Neural progenitor cell (in vitro differentiated cells): ENCODE data around the gene COG8. TPM values are rescaled to one million over a fixed set of nuclear protein-coding genes. Genes with fewer than 3 reads are reported as not detected.

ENCODE experiments used
- DNase-seq: peaks from one replicate; pipeline ENCODE4 v3.0.0-alpha.2; 2016; ENCODE audit warnings: low spot score
- H2AFZ ChIP-seq: fragments of 200-600 bp; sonication (generic); replicated peaks from 2 replicates; pipeline ENCODE4 v1.6.1; 2016; ENCODE audit warnings: antibody characterized with exemption
- H3F3A ChIP-seq: fragments of 200-600 bp; sonication (generic); 2 replicates; pipeline ENCODE4 v1.6.1; 2016; ENCODE audit warnings: antibody characterized with exemption, low read depth
- H3K27ac ChIP-seq: fragments of 200-600 bp; sonication (generic); 2 replicates; pipeline ENCODE4 v1.5.1; 2016; ENCODE audit warnings: mild to moderate bottlenecking
- H3K27me3 ChIP-seq: fragments of 200-600 bp; sonication (generic); 2 replicates; pipeline ENCODE4 v1.6.1; 2016; ENCODE audit warnings: mild to moderate bottlenecking, moderate library complexity
- H3K36me3 ChIP-seq: fragments of 200-600 bp; sonication (generic); 2 replicates; pipeline ENCODE4 v1.5.1; 2016
- H3K4me1 ChIP-seq: fragments of 200-600 bp; sonication (generic); 2 replicates; pipeline ENCODE4 v1.6.1; 2016; ENCODE audit warnings: mixed run types
- H3K4me2 ChIP-seq: fragments of 200-600 bp; sonication (generic); 2 replicates; pipeline ENCODE4 v1.6.1; 2016
- H3K4me3 ChIP-seq: fragments of 200-600 bp; sonication (generic); 2 replicates; pipeline ENCODE4 v1.5.1; 2016
- H3K79me2 ChIP-seq: fragments of 200-600 bp; sonication (generic); 2 replicates; pipeline ENCODE4 v1.6.1; 2016; ENCODE audit warnings: low read depth
- H3K9ac ChIP-seq: fragments of 200-600 bp; sonication (generic); 2 replicates; pipeline ENCODE4 v1.6.1; 2016
- H3K9me3 ChIP-seq: fragments of 200-600 bp; sonication (generic); 2 replicates; pipeline ENCODE4 v1.5.1; 2016; ENCODE audit warnings: low read depth
- H4K20me1 ChIP-seq: fragments of 200-600 bp; sonication (generic); 2 replicates; pipeline ENCODE4 v1.6.1; 2016; ENCODE audit warnings: low read depth
- H3K27ac Mint-ChIP-seq: 3 replicates; pipeline ENCODE4 v1.8.0; 2021; ENCODE audit warnings: mixed read lengths
- H3K27me3 Mint-ChIP-seq: 2 replicates; pipeline ENCODE4 v1.8.0; 2022; ENCODE audit warnings: low read depth, mild to moderate bottlenecking, inconsistent platforms, moderate library complexity, mixed read lengths; ENCODE audit not compliant: insufficient read depth
- H3K36me3 Mint-ChIP-seq: 3 replicates; pipeline ENCODE4 v1.8.0; 2021; ENCODE audit warnings: mixed read lengths
- H3K4me1 Mint-ChIP-seq: 3 replicates; pipeline ENCODE4 v1.8.0; 2021; ENCODE audit warnings: mixed read lengths
- H3K4me3 Mint-ChIP-seq: 3 replicates; pipeline ENCODE4 v1.8.0; 2021; ENCODE audit warnings: mild to moderate bottlenecking, moderate library complexity, mixed read lengths
- H3K9me3 Mint-ChIP-seq: 3 replicates; pipeline ENCODE4 v1.8.0; 2020; ENCODE audit warnings: mixed read lengths
- CTCF ChIP-seq: fragments of 200-600 bp; sonication (generic); IDR thresholded peaks from 2 replicates; pipeline ENCODE4 v1.5.1; 2017; ENCODE audit warnings: antibody characterized with exemption, mild to moderate bottlenecking
- EZH2 ChIP-seq: fragments of 200-600 bp; sonication (generic); IDR thresholded peaks from 2 replicates; pipeline ENCODE4 v1.6.1; 2017; ENCODE audit warnings: antibody characterized with exemption, mild to moderate bottlenecking, moderate library complexity
- EZH2phosphoT487 ChIP-seq: fragments of 200-600 bp; sonication (generic); IDR thresholded peaks from 2 replicates; pipeline ENCODE4 v1.6.1; 2017; ENCODE audit warnings: antibody characterized with exemption
- total RNA-seq: library from RNA; depleted of rRNA; stranded (reverse); fragments of >200 nt; gene quantifications from 2 replicates; pipeline ENCODE4 v1.2.3, GENCODE V29; 2015; ENCODE audit warnings: low replicate concordance

The COG8 gene
- total RNA-seq, 1 donor from 2014 or later = 30.3 TPM

- no peak overlapping the region for H3K4me2 ChIP-seq
- peaks cover 36% of the 10 kb centered on the region for H3K79me2 ChIP-seq
- H3K9me3 ChIP-seq = no peaks in the 10 kb centered on the region
- H3K4me3 ChIP-seq = no peak overlapping the region
- H3K27ac Mint-ChIP-seq = no peak overlapping the region
- peaks cover 33% of the 10 kb centered on the region for H3K36me3 Mint-ChIP-seq
- no peaks in the 10 kb centered on the region for H3K4me1 ChIP-seq
- peaks cover under 1% of the 10 kb centered on the region for H3K4me1 Mint-ChIP-seq
- TF ChIP-seq EZH2phosphoT487 (no peak), CTCF (no peak), EZH2 (no peak)
- no peaks in the 10 kb centered on the region for H3K36me3 ChIP-seq
- no peak overlapping the region for H2AFZ ChIP-seq
- peaks cover 3% of the 10 kb centered on the region for H3K27me3 Mint-ChIP-seq
- H3K9ac ChIP-seq = no peak overlapping the region
- DNase-seq = no peak
- no peaks in the 10 kb centered on the region for H3K9me3 Mint-ChIP-seq
- peaks cover 3% of the 10 kb centered on the region for H3F3A ChIP-seq
- peaks cover 35% of the 10 kb centered on the region for H4K20me1 ChIP-seq
- no peak overlapping the region for H3K4me3 Mint-ChIP-seq
- H3K27me3 ChIP-seq = no peaks in the 10 kb centered on the region
- H3K27ac ChIP-seq = no peak overlapping the region
Observed at GRCh38 chr16:69318177-69318910, 21.0 kb downstream of the COG8 start.

DNA sequence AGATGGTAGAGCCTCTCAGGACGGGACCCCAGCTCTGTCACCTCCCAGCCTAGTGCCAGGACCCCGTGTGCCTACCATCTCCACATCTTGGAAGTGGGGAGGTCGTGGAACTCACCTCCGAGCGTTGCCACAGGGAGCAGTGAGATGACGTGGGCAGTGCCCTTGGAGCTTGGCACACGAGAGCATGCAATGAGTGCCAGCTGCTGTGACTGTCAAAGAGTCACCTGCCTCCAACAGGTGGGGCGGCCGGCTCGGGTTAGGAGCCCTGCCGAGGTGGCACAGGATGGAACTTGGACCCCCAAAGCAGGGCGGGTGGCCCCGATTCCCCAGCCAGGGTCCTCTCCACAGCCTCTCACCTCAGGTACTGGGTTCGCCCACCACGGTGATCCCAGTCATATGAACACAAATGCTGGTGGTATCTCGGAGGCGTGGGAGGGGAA is 22.7 kb downstream of the COG8 start:
- H3K9me3 Mint-ChIP-seq = no peaks in the 10 kb centered on the region
- Histone ChIP-seq H4K20me1 (peaks cover 28% of the 10 kb centered on the region), H3K79me2 (peaks cover 40% of the 10 kb centered on the region), H3K4me1 (no peaks in the 10 kb centered on the region), H3K27me3 (no peaks in the 10 kb centered on the region), H3K9ac (no peak overlapping the region), H3F3A (peaks cover 3% of the 10 kb centered on the region), H2AFZ (no peak overlapping the region), H3K4me3 (no peak overlapping the region), H3K36me3 (no peaks in the 10 kb centered on the region), H3K27ac (no peak overlapping the region), H3K4me2 (no peak overlapping the region), H3K9me3 (no peaks in the 10 kb centered on the region)
- DNase-seq = no peak
- H3K4me1 Mint-ChIP-seq = peaks cover 9% of the 10 kb centered on the region
- H3K4me3 Mint-ChIP-seq = no peak overlapping the region
- no peak overlapping the region for H3K27ac Mint-ChIP-seq
- H3K27me3 Mint-ChIP-seq = peaks cover 3% of the 10 kb centered on the region
- peaks cover 26% of the 10 kb centered on the region for H3K36me3 Mint-ChIP-seq
- TF ChIP-seq EZH2 (no peak), EZH2phosphoT487 (no peak), CTCF (no peak)

- peaks cover 24% of the 10 kb centered on the region for H4K20me1 ChIP-seq
- H3K79me2 ChIP-seq = peaks cover 41% of the 10 kb centered on the region
- no peak overlapping the region for H2AFZ ChIP-seq
- peaks cover 2% of the 10 kb centered on the region for H3F3A ChIP-seq
- Mint-ChIP-seq H3K4me3 (no peak overlapping the region), H3K4me1 (peaks cover 11% of the 10 kb centered on the region), H3K9me3 (no peaks in the 10 kb centered on the region), H3K27me3 (peaks cover 3% of the 10 kb centered on the region), H3K36me3 (peaks cover 21% of the 10 kb centered on the region), H3K27ac (peak overlapping the region; percentile 11)
- no peaks in the 10 kb centered on the region for H3K36me3 ChIP-seq
- H3K27me3 ChIP-seq = no peaks in the 10 kb centered on the region
- H3K27ac ChIP-seq = no peak overlapping the region
- no peak overlapping the region for H3K4me3 ChIP-seq
- no peaks in the 10 kb centered on the region for H3K4me1 ChIP-seq
- no peak overlapping the region for H3K9ac ChIP-seq
- H3K9me3 ChIP-seq = no peaks in the 10 kb centered on the region
- TF ChIP-seq CTCF (no peak), EZH2phosphoT487 (no peak), EZH2 (no peak)
- no peak for DNase-seq
- no peak overlapping the region for H3K4me2 ChIP-seq
Observed at GRCh38 chr16:69315486-69316311, 23.7 kb downstream of the COG8 start.
